H1 (cell line): Measurements from ENCODE around the gene MKKS. TPM values are rescaled to one million over a fixed set of nuclear protein-coding genes. Genes with fewer than 3 reads are reported as not detected.

ENCODE experiments used
- CTCF ChIA-PET: fragments of 300-600 bp; sonication (Branson Sonifier 250); formaldehyde crosslinking; loops from one replicate; lab custom pipeline; 2021; ENCODE audit not compliant: partially characterized antibody; lab: Charles Lee
- POLR2A ChIA-PET: fragments of 300-600 bp; sonication (Branson Sonifier 250); formaldehyde crosslinking; loops from one replicate; lab custom pipeline; 2021; ENCODE audit warnings: inconsistent platforms; ENCODE audit not compliant: partially characterized antibody; lab: Charles Lee
- DNase-seq, 2 experiments: peaks; one replicate each; pipeline versions ENCODE4 v3.0.0 to v3.0.0-alpha.2; 2010 to 2022; ENCODE audit warnings: low spot score in 2 of 2, low read depth in 1 of 2, mixed read lengths in 1 of 2
- FAIRE-seq: peaks from 2 replicates; lab custom pipeline; 2011; peaks lifted over from hg19 to GRCh38; lab: Jason Lieb, UNC
- H2AFZ ChIP-seq: 2 replicates; pipeline ENCODE4 v1.8.1; 2012; ENCODE audit warnings: low read length, inconsistent platforms
- H2AK5ac ChIP-seq: 2 replicates; pipeline ENCODE4 v1.6.1; 2013; ENCODE audit warnings: low read depth, low read length
- H2BK120ac ChIP-seq: replicated peaks from 2 replicates; pipeline ENCODE3; 2013; ENCODE audit warnings: low read depth, low read length, inconsistent platforms
- H2BK12ac ChIP-seq: 2 replicates; pipeline ENCODE4 v1.6.1; 2013; ENCODE audit warnings: low read depth, low read length
- H2BK15ac ChIP-seq: 2 replicates; pipeline ENCODE4 v1.6.1; 2013; ENCODE audit warnings: low read length
- H2BK20ac ChIP-seq: 2 replicates; pipeline ENCODE4 v1.6.1; 2013; ENCODE audit warnings: low read length
- H2BK5ac ChIP-seq: 2 replicates; pipeline ENCODE4 v1.6.1; 2013; ENCODE audit warnings: low read depth, low read length
- H3K14ac ChIP-seq: 2 replicates; pipeline ENCODE4 v1.6.1; 2013; ENCODE audit warnings: inconsistent platforms; ENCODE audit not compliant: insufficient read length
- H3K18ac ChIP-seq: 2 replicates; pipeline ENCODE4 v1.6.1; 2013; ENCODE audit warnings: low read length; ENCODE audit errors: extremely low read depth
- H3K23ac ChIP-seq: 2 replicates; pipeline ENCODE4 v1.6.1; 2013; ENCODE audit warnings: inconsistent platforms; ENCODE audit not compliant: insufficient read length
- H3K23me2 ChIP-seq: 2 replicates; pipeline ENCODE4 v1.6.1; 2013; ENCODE audit warnings: low read depth, low read length
- H3K27ac ChIP-seq: 2 replicates; pipeline ENCODE4 v1.6.1; 2011; ENCODE audit warnings: low read depth, low read length, inconsistent platforms
- H3K27me3 ChIP-seq, 4 experiments: replicated peaks in 1 of 4; 1 replicate in 1 of 4; 2 replicates in 3 of 4; pipeline versions ENCODE4 v1.6.1 to v1.8.1; 2011 to 2013; ENCODE audit warnings: low read length in 3 of 4, mild to moderate bottlenecking in 3 of 4, inconsistent platforms in 2 of 4, mixed read lengths in 2 of 4, moderate library complexity in 1 of 4; ENCODE audit not compliant: control insufficient read depth in 3 of 4, insufficient read depth in 3 of 4; ENCODE audit errors: extremely low read depth in 1 of 4
- H3K36me3 ChIP-seq, 4 experiments: 2 replicates each; pipeline versions ENCODE4 v1.6.1 to v1.8.1; 2011 to 2013; ENCODE audit warnings: mild to moderate bottlenecking in 4 of 4, low read length in 3 of 4, moderate library complexity in 2 of 4, control low read depth in 1 of 4, inconsistent platforms in 1 of 4; ENCODE audit not compliant: insufficient read depth in 4 of 4, control insufficient read depth in 2 of 4
- H3K4ac ChIP-seq: replicated peaks from 2 replicates; pipeline ENCODE3; 2013; ENCODE audit warnings: low read length, low read depth, mixed read lengths, inconsistent platforms; ENCODE audit not compliant: insufficient read length
- H3K4me1 ChIP-seq, 4 experiments: replicated peaks in 1 of 4; 1 replicate in 1 of 4; 2 replicates in 3 of 4; pipeline versions ENCODE4 v1.6.1 to v1.8.1; 2011 to 2013; ENCODE audit warnings: low read length in 3 of 4, inconsistent platforms in 2 of 4, mixed read lengths in 1 of 4; ENCODE audit not compliant: insufficient read depth in 4 of 4, control insufficient read depth in 3 of 4
- H3K4me2 ChIP-seq, 2 experiments: 2 replicates each; pipeline versions ENCODE4 v1.6.1 to v1.8.1; 2011 to 2013; ENCODE audit warnings: low read depth in 2 of 2, low read length in 2 of 2, control low read depth in 1 of 2, inconsistent platforms in 1 of 2, mild to moderate bottlenecking in 1 of 2; ENCODE audit not compliant: insufficient read depth in 1 of 2
- H3K4me3 ChIP-seq, 4 experiments: fragments of 200-600, 300-600 bp in 1 of 4; sonication (generic), shearing (Covaris generic), sonication (Bioruptor Twin) in 1 of 4; 2 replicates each; pipeline versions ENCODE4 v1.5.1 to v1.8.1; 2011 to 2016; ENCODE audit warnings: low read length in 4 of 4, low read depth in 3 of 4, control low read depth in 2 of 4, inconsistent platforms in 2 of 4, mild to moderate bottlenecking in 2 of 4, mixed read lengths in 1 of 4, moderate library complexity in 1 of 4; ENCODE audit not compliant: insufficient read depth in 2 of 4; ENCODE audit errors: extremely low read depth in 1 of 4
- H3K56ac ChIP-seq: replicated peaks from 2 replicates; pipeline ENCODE3; 2013; ENCODE audit warnings: low read depth, mild to moderate bottlenecking, mixed read lengths, low read length, inconsistent platforms; ENCODE audit not compliant: insufficient read length
- H3K79me1 ChIP-seq: 2 replicates; pipeline ENCODE4 v1.6.1; 2013; ENCODE audit warnings: low read depth, low read length, control low read depth
- H3K79me2 ChIP-seq, 2 experiments: 2 replicates each; pipeline versions ENCODE4 v1.6.1 to v1.8.1; 2012 to 2013; ENCODE audit warnings: low read length in 2 of 2, mild to moderate bottlenecking in 2 of 2, inconsistent platforms in 1 of 2; ENCODE audit not compliant: insufficient read depth in 2 of 2, control insufficient read depth in 1 of 2
- H3K9ac ChIP-seq, 4 experiments: replicated peaks in 1 of 4; 1 replicate in 1 of 4; 2 replicates in 3 of 4; pipeline versions ENCODE4 v1.6.1 to v1.8.1; 2011 to 2013; ENCODE audit warnings: low read depth in 3 of 4, low read length in 3 of 4, control low read depth in 2 of 4, mild to moderate bottlenecking in 2 of 4, moderate library complexity in 2 of 4, inconsistent platforms in 1 of 4; ENCODE audit errors: extremely low read depth in 1 of 4
- H3K9me3 ChIP-seq, 2 experiments: 2 replicates each; pipeline versions ENCODE4 v1.6.1 to v1.8.1; 2012 to 2013; ENCODE audit warnings: mild to moderate bottlenecking in 2 of 2, moderate library complexity in 2 of 2, control low read depth in 1 of 2, inconsistent platforms in 1 of 2, low read depth in 1 of 2, low read length in 1 of 2, mixed read lengths in 1 of 2; ENCODE audit not compliant: insufficient read depth in 2 of 2
- H4K20me1 ChIP-seq, 2 experiments: replicated peaks in 1 of 2; 2 replicates each; pipeline versions ENCODE3 to v1.8.1; 2011 to 2013; ENCODE audit warnings: inconsistent platforms in 2 of 2, low read length in 2 of 2, mild to moderate bottlenecking in 1 of 2; ENCODE audit not compliant: insufficient read depth in 2 of 2, control insufficient read depth in 1 of 2
- H4K5ac ChIP-seq: 2 replicates; pipeline ENCODE4 v1.6.1; 2013; ENCODE audit warnings: low read length, low read depth, mixed read lengths, inconsistent platforms; ENCODE audit not compliant: insufficient read length
- H4K8ac ChIP-seq: 2 replicates; pipeline ENCODE4 v1.8.0; 2013; ENCODE audit warnings: mild to moderate bottlenecking, moderate library complexity, low read length, inconsistent platforms; ENCODE audit not compliant: insufficient read depth; ENCODE audit errors: extremely low read depth
- H4K91ac ChIP-seq: replicated peaks from 2 replicates; pipeline ENCODE3; 2013; ENCODE audit warnings: low read length, mixed read lengths, inconsistent platforms; ENCODE audit not compliant: insufficient read length
- CEBPB ChIP-seq: IDR thresholded peaks from 2 replicates; pipeline ENCODE4 v1.6.1; 2012; ENCODE audit warnings: low read depth, low read length
- RNF2 ChIP-seq: fragments of 200-900, 300-1000 bp; sonication (generic); IDR thresholded peaks from 2 replicates; pipeline ENCODE4 v1.7.1; 2016; ENCODE audit warnings: borderline replicate concordance, low read depth, mild to moderate bottlenecking, antibody characterized with exemption, low read length; ENCODE audit not compliant: poor library complexity, severe bottlenecking; ENCODE audit errors: missing control alignments
- WGBS, 2 experiments: shearing (Covaris generic) in 1 of 2; methylation state at CpG; one replicate each; pipeline versions ENCODE4 v1.1.6 to v1.1.7; 2013 to 2015; ENCODE audit warnings: low lambda C conversion rate in 2 of 2, mixed read lengths in 2 of 2, inconsistent platforms in 1 of 2, low coverage in 1 of 2, missing lambda C conversion rate in 1 of 2; ENCODE audit not compliant: insufficient replicate concordance in 2 of 2, insufficient coverage in 1 of 2, insufficient read length in 1 of 2; ENCODE audit errors: extremely low coverage in 1 of 2, missing lambda C conversion rate in 1 of 2; 5-methylcytosine and 5-hydroxymethylcytosine counted together
- polyA plus RNA-seq, 7 experiments: library from polyadenylated mRNA; depleted of rRNA in 3 of 7; stranded (reverse) in 5 of 7; unstranded in 2 of 7; fragments of >200 nt in 5 of 7; fragments of 200-250 nt in 2 of 7; gene quantifications; 1 replicate in 5 of 7; 2 replicates in 1 of 7; 4 replicates in 1 of 7; pipeline versions ENCODE4 v1.2.1 to v1.2.3, GENCODE V29; 2011 to 2013; ENCODE audit warnings: missing spikeins in 2 of 7, mixed read lengths in 2 of 7
- total RNA-seq: library from RNA; stranded (reverse); fragmentation: NEBNext Ultra II Directional; extraction: Animal tissue kit (Norgen Biotek cat#: 25700); gene quantifications from 2 replicates; pipeline ENCODE4 v1.2.1, GENCODE V29; 2021

The MKKS gene
- total and polyA plus RNA-seq, 2 of the 8 experiments (the other 6 are each of a cell fraction or from before 2014, with no cell fraction given) = 15.9 to 24.8 TPM

DNA sequence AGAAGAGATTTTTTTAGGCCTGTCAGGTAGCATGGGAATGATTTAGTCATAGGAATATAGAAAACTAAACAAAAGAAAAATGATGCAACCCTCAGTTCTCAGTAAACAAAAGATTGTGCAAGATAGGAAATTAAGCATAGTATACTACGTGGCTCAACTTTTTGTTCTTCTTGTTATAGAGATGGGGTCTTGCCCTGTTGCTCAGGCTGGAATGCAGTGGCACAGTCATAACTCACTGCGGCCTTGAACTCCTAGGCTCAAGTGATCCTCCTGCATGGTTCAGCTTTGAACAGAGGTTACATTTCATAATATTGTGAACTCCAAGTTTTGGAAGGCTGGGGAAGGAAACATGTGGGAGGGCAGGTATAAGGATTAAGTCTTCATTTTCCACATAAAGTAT is 29.6 kb upstream of the MKKS start:
- no peaks in the 10 kb centered on the region for H3K79me1 ChIP-seq
- H3K23me2 ChIP-seq = no peaks in the 10 kb centered on the region
- H2AK5ac ChIP-seq = no peak overlapping the region
- no peak overlapping the region for H2AFZ ChIP-seq
- no peak overlapping the region for H3K14ac ChIP-seq
- DNase-seq (no peak), FAIRE-seq (no peak)
- peaks cover 0 to 11% of the 10 kb centered on the region in 2 experiments; a peak in 3 of 4 replicates for H3K79me2 ChIP-seq
- H3K4ac ChIP-seq = no peak overlapping the region
- CTCF ChIA-PET = interaction anchor here (0.6 kb wide), 2 partner anchors 37 to 463 kb away, joined by 3 read pairs; no protein-coding TSS in a partner anchor
- POLR2A ChIA-PET = no interaction called here
- H3K27ac ChIP-seq = no peak overlapping the region
- no peak overlapping the region for H3K56ac ChIP-seq
- H3K23ac ChIP-seq = no peak overlapping the region
- no peak overlapping the region for H3K4me3 ChIP-seq
- no peak overlapping the region for H2BK20ac ChIP-seq
- no peak overlapping the region for H2BK120ac ChIP-seq
- no peak overlapping the region; the same call in 1 of the 2 replicates for H2BK12ac ChIP-seq
- no peak overlapping the region for H4K8ac ChIP-seq
- H3K36me3 ChIP-seq = peaks cover 0 to 3% (median under 1%) of the 10 kb centered on the region in 4 experiments; a peak in 2 of 8 replicates
- no peak for TF ChIP-seq RNF2
- 0 out of 2 replicates have a peak, but pooled peaks have one; percentile 39 for TF ChIP-seq CEBPB
- no peaks in the 10 kb centered on the region for H3K27me3 ChIP-seq
- no peak overlapping the region for H3K4me2 ChIP-seq
- H3K9ac ChIP-seq = no peak overlapping the region
- WGBS, 2 experiments = 92% methylated on average over 2 of the region's 2 CpGs; no CpG with 5 or more reads in 1 of the 2 experiments
- no peak overlapping the region for H4K91ac ChIP-seq
- peak overlapping the region; percentile 67; the same call in 1 of the 2 replicates for H2BK5ac ChIP-seq
- H3K18ac ChIP-seq = no peak overlapping the region
- peaks cover 0 to 5% of the 10 kb centered on the region in 2 experiments; a peak in 1 of 4 replicates for H3K9me3 ChIP-seq
- peaks cover 0 to 24% (median 16%) of the 10 kb centered on the region in 4 experiments; a peak in 5 of 7 replicates for H3K4me1 ChIP-seq
- no peak overlapping the region for H2BK15ac ChIP-seq
- no peaks in the 10 kb centered on the region for H4K20me1 ChIP-seq
- no peak overlapping the region for H4K5ac ChIP-seq
